Natural killer cell (primary cell): Measurements from ENCODE around the gene MYLK. TPM values are rescaled to one million over a fixed set of nuclear protein-coding genes. Genes with fewer than 3 reads are reported as not detected.

Experiments
- ATAC-seq, 3 donors: fragments of 150-1000 bp in 2 of 3; fragments of 200-7000 bp in 1 of 3; cut with Tn5 transposase; 1 replicate in 1 of 3; 2 replicates in 2 of 3; pipeline ENCODE4 v1.10.0; 2021; ENCODE audit warnings: mild to moderate bottlenecking in 2 of 3, moderate library complexity in 2 of 3
- DNase-seq, 2 donors: peaks; one replicate each; pipeline versions ENCODE4 v3.0.0 to v3.0.0-alpha.2; 2013 to 2021; ENCODE audit warnings: mixed read lengths in 1 of 2
- H3K27ac ChIP-seq: one replicate; pipeline ENCODE4 v1.5.1; 2013; ENCODE audit warnings: mild to moderate bottlenecking, low read length
- H3K27me3 ChIP-seq: one replicate; pipeline ENCODE4 v1.6.1; 2013; ENCODE audit warnings: low read length; ENCODE audit not compliant: control insufficient read depth, insufficient read depth
- H3K36me3 ChIP-seq: one replicate; pipeline ENCODE4 v1.6.1; 2013; ENCODE audit warnings: low read length; ENCODE audit not compliant: control insufficient read depth, insufficient read depth
- H3K4me1 ChIP-seq: one replicate; pipeline ENCODE4 v1.6.1; 2013; ENCODE audit warnings: low read length; ENCODE audit not compliant: control insufficient read depth, insufficient read depth
- H3K4me3 ChIP-seq: one replicate; pipeline ENCODE4 v1.5.1; 2013; ENCODE audit warnings: low read length
- H3K9me3 ChIP-seq: one replicate; pipeline ENCODE4 v1.6.1; 2013; ENCODE audit warnings: low read length; ENCODE audit not compliant: control insufficient read depth, insufficient read depth
- H3K27ac Mint-ChIP-seq, 2 donors: one replicate each; pipeline ENCODE4 v1.8.0; 2022; ENCODE audit warnings: mild to moderate bottlenecking in 2 of 2, mixed read lengths in 2 of 2, moderate library complexity in 1 of 2
- H3K27me3 Mint-ChIP-seq, 2 donors: one replicate each; pipeline ENCODE4 v1.8.0; 2022; ENCODE audit warnings: low read depth in 2 of 2, mixed read lengths in 2 of 2
- H3K36me3 Mint-ChIP-seq: one replicate; pipeline ENCODE4 v1.8.0; 2022; ENCODE audit warnings: mixed read lengths
- H3K4me1 Mint-ChIP-seq, 2 donors: one replicate each; pipeline ENCODE4 v1.8.0; 2022; ENCODE audit warnings: mixed read lengths in 2 of 2
- H3K4me3 Mint-ChIP-seq: one replicate; pipeline ENCODE4 v1.8.0; 2022; ENCODE audit warnings: mild to moderate bottlenecking, moderate library complexity, mixed read lengths
- H3K9me3 Mint-ChIP-seq, 2 donors: one replicate each; pipeline ENCODE4 v1.8.0; 2022; ENCODE audit warnings: mixed read lengths in 2 of 2
- CTCF ChIP-seq: fragments of 200-600 bp; IDR thresholded peaks from one replicate; pipeline ENCODE4 v1.8.0; 2022; ENCODE audit warnings: antibody characterized with exemption
- WGBS: methylation state at CpG from one replicate; pipeline ENCODE4 v1.1.7; 2013; ENCODE audit warnings: missing lambda C conversion rate; ENCODE audit not compliant: insufficient coverage; 5-methylcytosine and 5-hydroxymethylcytosine counted together
- intact Hi-C: fragments of 100-400 bp; cut with micrococcal nuclease; formaldehyde crosslinking; loops from one replicate; pipeline ENCODE4 v1.14.2; 2022
- total RNA-seq, 4 donors: library from RNA; stranded (reverse); fragments of 120-200 nt in 1 of 4; gene quantifications; one replicate each; pipeline versions ENCODE4 v1.2.3 to v1.2.4, GENCODE V29; 2013 to 2022

The MYLK gene
- total RNA-seq, 3 donors from 2014 or later (not counting 1 experiment from before 2014, with no cell fraction given), result 0.39 to 5.4 (median 3.4) TPM

- no peak overlapping the region for H3K4me3 Mint-ChIP-seq
These were observed 25.7 kb upstream of the MYLK start for GRCh38 chr3:123909785-123910184.

GRCh38 chr3:123907720-123908119, 23.6 kb upstream of the MYLK start:
- 71% methylated on average over 2 of the region's 2 CpGs for WGBS
- H3K27me3 ChIP-seq, result no peaks in the 10 kb centered on the region
- Mint-ChIP-seq H3K27me3 (peaks cover 0 to 12% of the 10 kb centered on the region in 2 donors), H3K9me3 (no peaks in the 10 kb centered on the region), H3K36me3 (no peaks in the 10 kb centered on the region), H3K4me3 (no peak overlapping the region), H3K27ac (no peak overlapping the region), H3K4me1 (no peaks in the 10 kb centered on the region)
- H3K9me3 ChIP-seq, result no peaks in the 10 kb centered on the region
- intact Hi-C loops, result no loop called here
- no peak overlapping the region for H3K27ac ChIP-seq
- no peak for TF ChIP-seq CTCF
- no peak for ATAC-seq
- no peaks in the 10 kb centered on the region for H3K4me1 ChIP-seq
- no peak overlapping the region for H3K4me3 ChIP-seq
- no peaks in the 10 kb centered on the region for H3K36me3 ChIP-seq
- DNase-seq, result no peak

More at GRCh38 chr3:123909785-123910184, 25.7 kb upstream of the MYLK start:
- Histone ChIP-seq H3K4me3 (no peak overlapping the region), H3K4me1 (no peaks in the 10 kb centered on the region), H3K36me3 (no peaks in the 10 kb centered on the region), H3K27ac (no peak overlapping the region), H3K9me3 (no peaks in the 10 kb centered on the region), H3K27me3 (no peaks in the 10 kb centered on the region)
- H3K4me1 Mint-ChIP-seq, result no peaks in the 10 kb centered on the region
- peaks cover 0 to 10% of the 10 kb centered on the region in 2 donors for H3K27me3 Mint-ChIP-seq
- no peaks in the 10 kb centered on the region for H3K9me3 Mint-ChIP-seq
- no peak for ATAC-seq
- H3K27ac Mint-ChIP-seq, result no peak overlapping the region
- H3K36me3 Mint-ChIP-seq, result no peaks in the 10 kb centered on the region
- WGBS, result 68% methylated on average over 2 of the region's 2 CpGs
- no peak for DNase-seq
- intact Hi-C loops, result no loop called here
- no peak for TF ChIP-seq CTCF

- intact Hi-C loops, result no loop called here
- Histone ChIP-seq H3K27ac (no peak overlapping the region), H3K27me3 (peaks cover 2% of the 10 kb centered on the region), H3K9me3 (no peaks in the 10 kb centered on the region), H3K4me3 (no peak overlapping the region), H3K36me3 (no peaks in the 10 kb centered on the region), H3K4me1 (no peaks in the 10 kb centered on the region)
- DNase-seq (no peak), ATAC-seq (no peak)
- Mint-ChIP-seq H3K27me3 (peaks cover 3 to 7% of the 10 kb centered on the region in 2 donors), H3K4me1 (no peaks in the 10 kb centered on the region), H3K9me3 (no peaks in the 10 kb centered on the region), H3K36me3 (no peaks in the 10 kb centered on the region), H3K27ac (no peak overlapping the region), H3K4me3 (no peak overlapping the region)
- TF ChIP-seq CTCF, result no peak
- 84% methylated on average over 5 of the region's 5 CpGs for WGBS
These were observed 15.3 kb upstream of the MYLK start for GRCh38 chr3:123899300-123899865.

- no peak overlapping the region for H3K4me3 Mint-ChIP-seq
- peaks cover 9 to 13% of the 10 kb centered on the region in 2 donors for H3K27me3 Mint-ChIP-seq
- Histone ChIP-seq H3K9me3 (peaks cover 7% of the 10 kb centered on the region), H3K27ac (no peak overlapping the region), H3K4me1 (no peaks in the 10 kb centered on the region), H3K27me3 (peaks cover 2% of the 10 kb centered on the region), H3K4me3 (no peak overlapping the region), H3K36me3 (no peaks in the 10 kb centered on the region)
- H3K9me3 Mint-ChIP-seq, result peaks cover 0 to 3% of the 10 kb centered on the region in 2 donors
- WGBS, result 86% methylated on average over 1 of the region's 1 CpG
- H3K36me3 Mint-ChIP-seq, result no peaks in the 10 kb centered on the region
- H3K27ac Mint-ChIP-seq, result no peak overlapping the region
- DNase-seq, result no peak
- intact Hi-C loops, result no loop called here
- H3K4me1 Mint-ChIP-seq, result no peaks in the 10 kb centered on the region
- no peak for TF ChIP-seq CTCF
- ATAC-seq, result no peak
These were observed 8.9 kb upstream of the MYLK start for GRCh38 chr3:123893012-123893411.
